ENCODE data around the gene HSDL2. TPM values are rescaled to one million over a fixed set of nuclear protein-coding genes. Genes with fewer than 3 reads are reported as not detected.

The HSDL2 gene
- total and polyA plus RNA-seq, 4 donors, result 27.6 to 42.0 (median 34.0) TPM

DNA sequence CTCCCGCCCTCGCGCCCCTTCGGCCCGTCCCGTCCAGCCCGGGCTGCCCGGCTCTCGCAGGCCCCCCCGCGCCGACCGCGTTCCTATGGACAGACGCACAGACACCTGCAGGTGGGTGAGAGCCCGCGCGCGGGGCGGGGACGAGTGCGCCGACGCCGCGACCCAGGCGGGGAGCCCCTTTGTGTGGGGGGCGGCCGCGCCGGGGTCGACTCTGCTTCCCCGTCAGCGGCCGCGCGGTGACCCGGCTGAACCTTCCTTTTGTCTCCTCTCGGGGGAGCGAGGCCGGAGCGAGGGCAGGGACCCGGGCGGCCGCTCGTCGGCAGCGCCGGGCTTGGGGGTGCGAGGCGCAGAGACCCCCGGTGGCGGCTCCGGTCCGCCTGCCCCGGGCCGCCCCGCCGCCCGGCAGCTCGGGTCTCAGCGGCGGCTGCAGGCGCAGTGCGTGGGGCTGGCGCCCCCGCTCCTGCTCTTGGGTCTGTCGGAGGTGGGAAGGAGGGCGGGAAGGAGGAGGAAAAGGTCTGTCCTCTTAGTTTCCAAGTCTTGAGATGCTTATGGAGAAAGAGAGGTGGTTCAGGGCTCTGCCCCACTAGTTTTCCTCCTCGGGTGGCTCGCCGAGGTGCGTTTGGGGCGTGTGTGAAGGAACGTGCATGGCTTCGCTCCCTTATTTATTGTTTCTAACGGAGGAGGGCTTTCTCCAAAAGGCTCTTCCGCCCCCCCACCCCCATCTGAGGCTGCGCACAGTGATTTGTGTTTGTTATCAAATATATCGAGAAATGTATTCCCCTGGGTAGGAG is 107.3 kb downstream of the HSDL2 start:
- H3K4me1 ChIP-seq (ENCODE audit: control insufficient read depth in 1 of 2, insufficient read depth in 2 of 2, low read length in 2 of 2), result peaks cover 0 to 2% of the 10 kb centered on the region in 2 donors
- peak overlapping the region; percentile 92 to 93 for H3K4me3 ChIP-seq (ENCODE audit: low read length in 2 of 2)
- no peaks in the 10 kb centered on the region for H3K27me3 ChIP-seq (ENCODE audit: control insufficient read depth in 1 of 2, insufficient read depth in 2 of 2, low read length in 1 of 2)
- no peaks in the 10 kb centered on the region for H3K36me3 ChIP-seq (ENCODE audit: control insufficient read depth in 1 of 2, insufficient read depth in 2 of 2, low read length in 1 of 2)
- ATAC-seq (ENCODE audit: low FRiP score), result peak; percentile 41
- intact Hi-C loops (cut with DNase I), result loop anchor here in 1 of 2 donors (2.0 kb wide), 1 partner anchor 108 kb away; no protein-coding TSS in a partner anchor
- 0 to 1% methylated on average over 42 to 80 of the region's 80 CpGs for WGBS, 2 donors
- H3K27ac ChIP-seq (ENCODE audit: low read depth in 1 of 2, low read length in 2 of 2), result peak overlapping the region in 1 of 2 donors; percentile 23
- no peaks in the 10 kb centered on the region for H3K9me3 ChIP-seq (ENCODE audit: control insufficient read depth, low read length)
- peak; percentile 74 to 90 for DNase-seq

GRCh38 chr9:112487799-112488340 is 108.0 kb downstream of the HSDL2 start:
- Histone ChIP-seq H3K4me3 (ENCODE audit: low read length in 2 of 2) (peak overlapping the region; percentile 92 to 93), H3K9me3 (ENCODE audit: control insufficient read depth, low read length) (no peaks in the 10 kb centered on the region), H3K4me1 (ENCODE audit: control insufficient read depth in 1 of 2, insufficient read depth in 2 of 2, low read length in 2 of 2) (peaks cover 0 to 2% of the 10 kb centered on the region in 2 donors), H3K27me3 (ENCODE audit: control insufficient read depth in 1 of 2, insufficient read depth in 2 of 2, low read length in 1 of 2) (no peaks in the 10 kb centered on the region), H3K36me3 (ENCODE audit: control insufficient read depth in 1 of 2, insufficient read depth in 2 of 2, low read length in 1 of 2) (no peaks in the 10 kb centered on the region), H3K27ac (ENCODE audit: low read depth in 1 of 2, low read length in 2 of 2) (no peak overlapping the region)
- no peak for DNase-seq
- WGBS, 2 donors, result 8 to 19% methylated on average over 11 of the region's 11 CpGs
- ATAC-seq (ENCODE audit: low FRiP score), result no peak
- intact Hi-C loops (cut with DNase I), result loop anchor here in 1 of 2 donors (2.0 kb wide), 1 partner anchor 109 kb away; no protein-coding TSS in a partner anchor

GRCh38 chr9:112489039-112489546 is 109.2 kb downstream of the HSDL2 start:
- 64 to 74% methylated on average over 5 of the region's 5 CpGs for WGBS, 2 donors
- Histone ChIP-seq H3K9me3 (ENCODE audit: control insufficient read depth, low read length) (no peaks in the 10 kb centered on the region), H3K4me3 (ENCODE audit: low read length in 2 of 2) (no peak overlapping the region), H3K27ac (ENCODE audit: low read depth in 1 of 2, low read length in 2 of 2) (no peak overlapping the region), H3K27me3 (ENCODE audit: control insufficient read depth in 1 of 2, insufficient read depth in 2 of 2, low read length in 1 of 2) (no peaks in the 10 kb centered on the region), H3K36me3 (ENCODE audit: control insufficient read depth in 1 of 2, insufficient read depth in 2 of 2, low read length in 1 of 2) (no peaks in the 10 kb centered on the region), H3K4me1 (ENCODE audit: control insufficient read depth in 1 of 2, insufficient read depth in 2 of 2, low read length in 2 of 2) (peaks cover 2 to 3% of the 10 kb centered on the region in 2 donors)
- intact Hi-C loops (cut with DNase I), result no loop called here
- ATAC-seq (ENCODE audit: low FRiP score), result no peak
- no peak for DNase-seq

- DNase-seq, result no peak
- H3K27me3 ChIP-seq (ENCODE audit: control insufficient read depth in 1 of 2, insufficient read depth in 2 of 2, low read length in 1 of 2), result no peaks in the 10 kb centered on the region
- WGBS, 2 donors, result 86 to 88% methylated on average over 4 of the region's 4 CpGs
- no peaks in the 10 kb centered on the region for H3K9me3 ChIP-seq (ENCODE audit: control insufficient read depth, low read length)
- no peak overlapping the region for H3K4me3 ChIP-seq (ENCODE audit: low read length in 2 of 2)
- H3K27ac ChIP-seq (ENCODE audit: low read depth in 1 of 2, low read length in 2 of 2), result no peak overlapping the region
- ATAC-seq (ENCODE audit: low FRiP score), result no peak
- H3K36me3 ChIP-seq (ENCODE audit: control insufficient read depth in 1 of 2, insufficient read depth in 2 of 2, low read length in 1 of 2), result no peaks in the 10 kb centered on the region
- H3K4me1 ChIP-seq (ENCODE audit: control insufficient read depth in 1 of 2, insufficient read depth in 2 of 2, low read length in 2 of 2), result peaks cover 2 to 3% of the 10 kb centered on the region in 2 donors
- intact Hi-C loops (cut with DNase I), result loop anchor here in 1 of 2 donors (10.0 kb wide), 1 partner anchor 225 kb away; the partner anchor contains the start of gene INIP
Measured at GRCh38 chr9:112489876-112490666, 110.2 kb downstream of the HSDL2 start.

DNA sequence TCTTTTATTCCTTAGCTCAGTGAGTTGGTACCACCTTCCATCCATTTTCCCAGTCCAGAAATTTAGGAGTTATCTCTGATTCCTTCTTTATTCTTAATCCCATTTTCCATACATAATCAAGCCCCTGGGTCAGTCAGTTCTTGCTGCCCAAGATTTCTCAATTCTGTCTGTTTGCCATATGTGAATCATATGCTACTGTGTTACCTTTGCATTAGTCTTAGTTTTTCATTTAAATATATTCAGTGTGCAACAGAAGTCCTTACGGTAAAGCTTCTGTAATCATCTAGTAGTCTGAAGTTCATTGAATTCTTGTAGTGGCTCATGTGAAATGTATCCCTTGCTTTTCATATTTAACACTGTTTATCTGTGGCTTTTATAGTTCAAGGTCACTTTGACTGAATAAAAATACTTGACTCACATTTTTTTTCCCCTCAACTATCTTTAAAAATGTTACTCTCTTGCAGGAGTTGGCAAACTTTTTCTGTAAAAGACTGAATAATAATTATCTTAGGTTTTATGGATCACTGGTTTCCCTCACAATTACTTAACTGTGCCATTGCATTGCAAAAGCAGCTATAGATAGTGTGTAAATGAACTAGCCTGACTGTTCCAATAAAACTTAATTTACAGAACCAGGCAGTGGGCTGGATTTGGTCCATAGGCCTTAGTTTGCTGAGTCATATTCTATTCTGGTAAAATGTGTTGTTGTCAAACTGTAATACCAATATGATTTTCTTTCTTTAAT is 113.7 kb downstream of the HSDL2 start:
- 93 to 94% methylated on average over 1 of the region's 1 CpG for WGBS, 2 donors
- ATAC-seq (ENCODE audit: low FRiP score), result no peak

GRCh38 chr9:112494153-112494552 is 114.2 kb downstream of the HSDL2 start:
- Histone ChIP-seq H3K27ac (ENCODE audit: low read depth in 1 of 2, low read length in 2 of 2) (no peak overlapping the region), H3K36me3 (ENCODE audit: control insufficient read depth in 1 of 2, insufficient read depth in 2 of 2, low read length in 1 of 2) (no peaks in the 10 kb centered on the region), H3K9me3 (ENCODE audit: control insufficient read depth, low read length) (no peaks in the 10 kb centered on the region), H3K27me3 (ENCODE audit: control insufficient read depth in 1 of 2, insufficient read depth in 2 of 2, low read length in 1 of 2) (no peaks in the 10 kb centered on the region), H3K4me1 (ENCODE audit: control insufficient read depth in 1 of 2, insufficient read depth in 2 of 2, low read length in 2 of 2) (peaks cover 2 to 3% of the 10 kb centered on the region in 2 donors), H3K4me3 (ENCODE audit: low read length in 2 of 2) (no peak overlapping the region)
- intact Hi-C loops (cut with DNase I), result loop anchor here in 1 of 2 donors (10.0 kb wide), 1 partner anchor 221 kb away; the partner anchor contains the start of gene INIP
- no peak for DNase-seq
- no peak for ATAC-seq (ENCODE audit: low FRiP score)
- WGBS, 2 donors, result 98 to 100% methylated on average over 1 of the region's 1 CpG

More for the DNA sequence above, 113.7 kb downstream of the HSDL2 start:
- no peak for DNase-seq
- H3K36me3 ChIP-seq (ENCODE audit: control insufficient read depth in 1 of 2, insufficient read depth in 2 of 2, low read length in 1 of 2), result no peaks in the 10 kb centered on the region
- H3K27ac ChIP-seq (ENCODE audit: low read depth in 1 of 2, low read length in 2 of 2), result no peak overlapping the region
- no peak overlapping the region for H3K4me3 ChIP-seq (ENCODE audit: low read length in 2 of 2)
- peaks cover 2 to 3% of the 10 kb centered on the region in 2 donors for H3K4me1 ChIP-seq (ENCODE audit: control insufficient read depth in 1 of 2, insufficient read depth in 2 of 2, low read length in 2 of 2)
- H3K27me3 ChIP-seq (ENCODE audit: control insufficient read depth in 1 of 2, insufficient read depth in 2 of 2, low read length in 1 of 2), result no peaks in the 10 kb centered on the region
- H3K9me3 ChIP-seq (ENCODE audit: control insufficient read depth, low read length), result no peaks in the 10 kb centered on the region
- intact Hi-C loops (cut with DNase I), result loop anchor here in 1 of 2 donors (10.0 kb wide), 1 partner anchor 221 kb away; the partner anchor contains the start of gene INIP

DNA sequence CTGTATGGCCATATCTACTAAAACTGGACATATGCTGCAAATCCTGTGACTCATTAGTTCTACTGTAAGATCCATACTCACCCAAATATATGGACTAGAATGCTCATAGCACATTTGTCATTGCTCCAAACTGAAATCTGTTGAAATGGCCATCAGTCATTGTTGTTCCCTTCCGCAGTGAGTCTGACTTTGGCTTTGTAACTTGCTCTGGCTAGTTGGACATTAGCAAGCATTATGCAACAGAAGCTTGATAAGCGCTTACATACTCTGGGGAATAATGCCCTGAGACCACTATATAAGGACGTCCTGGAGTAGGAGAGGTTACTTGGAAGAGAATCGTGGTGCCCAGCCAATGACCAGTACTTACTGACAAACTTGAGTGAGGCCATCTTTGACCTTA is 115.7 kb downstream of the HSDL2 start:
- intact Hi-C loops (cut with DNase I), result loop anchor here in 1 of 2 donors (10.0 kb wide), 1 partner anchor 219 kb away; the partner anchor contains the start of gene INIP
- Histone ChIP-seq H3K4me1 (ENCODE audit: control insufficient read depth in 1 of 2, insufficient read depth in 2 of 2, low read length in 2 of 2) (peaks cover 0 to 3% of the 10 kb centered on the region in 2 donors), H3K27me3 (ENCODE audit: control insufficient read depth in 1 of 2, insufficient read depth in 2 of 2, low read length in 1 of 2) (no peaks in the 10 kb centered on the region), H3K4me3 (ENCODE audit: low read length in 2 of 2) (no peak overlapping the region), H3K9me3 (ENCODE audit: control insufficient read depth, low read length) (no peaks in the 10 kb centered on the region), H3K36me3 (ENCODE audit: control insufficient read depth in 1 of 2, insufficient read depth in 2 of 2, low read length in 1 of 2) (no peaks in the 10 kb centered on the region), H3K27ac (ENCODE audit: low read depth in 1 of 2, low read length in 2 of 2) (no peak overlapping the region)
- ATAC-seq (ENCODE audit: low FRiP score), result no peak
- no peak for DNase-seq
- 57 to 68% methylated on average over 4 of the region's 4 CpGs for WGBS, 2 donors

Measured in aorta (tissue), 5 donors.